HFFc6 (cell line): Measurements from ENCODE around the gene SPATA6L. TPM values are rescaled to one million over a fixed set of nuclear protein-coding genes. Genes with fewer than 3 reads are reported as not detected.

ENCODE experiments used
- DNase-seq: peaks from one replicate; pipeline ENCODE4 v3.0.0-alpha.2; 2018
- H3K27ac Mint-ChIP-seq: 2 replicates; pipeline ENCODE4 v1.8.0; 2020; ENCODE audit warnings: mild to moderate bottlenecking, mixed read lengths
- H3K27me3 Mint-ChIP-seq: 2 replicates; pipeline ENCODE4 v1.8.0; 2021; ENCODE audit warnings: mild to moderate bottlenecking, moderate library complexity, mixed read lengths; ENCODE audit not compliant: insufficient read depth
- H3K36me3 Mint-ChIP-seq: 2 replicates; pipeline ENCODE4 v1.8.0; 2021; ENCODE audit warnings: low read depth, mixed read lengths
- H3K4me1 Mint-ChIP-seq: 2 replicates; pipeline ENCODE4 v1.8.0; 2020; ENCODE audit warnings: low read depth, mixed read lengths
- H3K4me3 Mint-ChIP-seq: 2 replicates; pipeline ENCODE4 v1.8.0; 2020; ENCODE audit warnings: mild to moderate bottlenecking, moderate library complexity, mixed read lengths
- H3K9me3 Mint-ChIP-seq: 2 replicates; pipeline ENCODE4 v1.8.0; 2020; ENCODE audit warnings: mild to moderate bottlenecking, mixed read lengths
- total RNA-seq, 6 experiments: library from RNA; stranded (reverse); fragmentation: NEBNext Ultra II Directional; extraction: Animal tissue kit (Norgen Biotek cat#: 25700); gene quantifications; 2 replicates in 1 of 6; 3 replicates in 5 of 6; pipeline ENCODE4 v1.2.3, GENCODE V29; 2021
- TF ChIP-seq, protein P1 (sequence below): fragments of 200-600 bp; sonication (generic); IDR thresholded peaks from 2 replicates; pipeline ENCODE4 v1.5.0; 2021; ENCODE audit warnings: antibody characterized with exemption, mild to moderate bottlenecking

The SPATA6L gene
- total RNA-seq, 6 experiments from 2014 or later: 0.27 to 0.73 (median 0.54) TPM; not detected in 2

DNA sequence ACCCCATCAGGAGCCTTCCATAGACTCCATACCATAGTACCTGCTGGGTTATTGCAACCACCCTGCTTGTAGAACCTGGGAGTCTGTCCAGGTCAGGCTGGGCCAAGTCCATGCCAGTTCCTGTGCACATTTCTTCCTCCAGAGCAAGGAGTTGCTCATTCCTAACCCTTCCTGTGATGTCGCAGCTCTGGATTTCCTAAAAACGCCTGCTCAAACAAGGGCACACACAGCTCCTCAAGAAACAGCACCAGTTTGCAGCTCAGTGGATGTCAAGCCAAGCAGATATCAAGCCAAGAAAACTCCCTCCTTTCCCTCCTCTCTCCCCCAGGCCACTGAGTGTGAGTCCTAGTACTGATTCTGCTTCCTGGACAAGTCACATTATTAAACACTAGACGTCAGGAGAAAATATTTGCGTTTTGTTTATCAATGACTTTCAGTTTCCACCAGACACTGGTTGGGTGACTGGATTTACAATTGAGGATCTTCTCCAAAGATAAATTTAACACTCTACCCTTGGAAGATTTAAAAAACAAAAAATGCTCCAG, 116.5 kb downstream of the SPATA6L start:
- Mint-ChIP-seq H3K4me1 (peaks cover 19% of the 10 kb centered on the region), H3K4me3 (no peak overlapping the region), H3K27ac (no peak overlapping the region), H3K36me3 (no peaks in the 10 kb centered on the region), H3K9me3 (no peaks in the 10 kb centered on the region), H3K27me3 (peaks cover 2% of the 10 kb centered on the region)
- TF ChIP-seq, protein P1, sequence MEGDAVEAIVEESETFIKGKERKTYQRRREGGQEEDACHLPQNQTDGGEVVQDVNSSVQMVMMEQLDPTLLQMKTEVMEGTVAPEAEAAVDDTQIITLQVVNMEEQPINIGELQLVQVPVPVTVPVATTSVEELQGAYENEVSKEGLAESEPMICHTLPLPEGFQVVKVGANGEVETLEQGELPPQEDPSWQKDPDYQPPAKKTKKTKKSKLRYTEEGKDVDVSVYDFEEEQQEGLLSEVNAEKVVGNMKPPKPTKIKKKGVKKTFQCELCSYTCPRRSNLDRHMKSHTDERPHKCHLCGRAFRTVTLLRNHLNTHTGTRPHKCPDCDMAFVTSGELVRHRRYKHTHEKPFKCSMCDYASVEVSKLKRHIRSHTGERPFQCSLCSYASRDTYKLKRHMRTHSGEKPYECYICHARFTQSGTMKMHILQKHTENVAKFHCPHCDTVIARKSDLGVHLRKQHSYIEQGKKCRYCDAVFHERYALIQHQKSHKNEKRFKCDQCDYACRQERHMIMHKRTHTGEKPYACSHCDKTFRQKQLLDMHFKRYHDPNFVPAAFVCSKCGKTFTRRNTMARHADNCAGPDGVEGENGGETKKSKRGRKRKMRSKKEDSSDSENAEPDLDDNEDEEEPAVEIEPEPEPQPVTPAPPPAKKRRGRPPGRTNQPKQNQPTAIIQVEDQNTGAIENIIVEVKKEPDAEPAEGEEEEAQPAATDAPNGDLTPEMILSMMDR: no peak
- no peak for DNase-seq

DNA sequence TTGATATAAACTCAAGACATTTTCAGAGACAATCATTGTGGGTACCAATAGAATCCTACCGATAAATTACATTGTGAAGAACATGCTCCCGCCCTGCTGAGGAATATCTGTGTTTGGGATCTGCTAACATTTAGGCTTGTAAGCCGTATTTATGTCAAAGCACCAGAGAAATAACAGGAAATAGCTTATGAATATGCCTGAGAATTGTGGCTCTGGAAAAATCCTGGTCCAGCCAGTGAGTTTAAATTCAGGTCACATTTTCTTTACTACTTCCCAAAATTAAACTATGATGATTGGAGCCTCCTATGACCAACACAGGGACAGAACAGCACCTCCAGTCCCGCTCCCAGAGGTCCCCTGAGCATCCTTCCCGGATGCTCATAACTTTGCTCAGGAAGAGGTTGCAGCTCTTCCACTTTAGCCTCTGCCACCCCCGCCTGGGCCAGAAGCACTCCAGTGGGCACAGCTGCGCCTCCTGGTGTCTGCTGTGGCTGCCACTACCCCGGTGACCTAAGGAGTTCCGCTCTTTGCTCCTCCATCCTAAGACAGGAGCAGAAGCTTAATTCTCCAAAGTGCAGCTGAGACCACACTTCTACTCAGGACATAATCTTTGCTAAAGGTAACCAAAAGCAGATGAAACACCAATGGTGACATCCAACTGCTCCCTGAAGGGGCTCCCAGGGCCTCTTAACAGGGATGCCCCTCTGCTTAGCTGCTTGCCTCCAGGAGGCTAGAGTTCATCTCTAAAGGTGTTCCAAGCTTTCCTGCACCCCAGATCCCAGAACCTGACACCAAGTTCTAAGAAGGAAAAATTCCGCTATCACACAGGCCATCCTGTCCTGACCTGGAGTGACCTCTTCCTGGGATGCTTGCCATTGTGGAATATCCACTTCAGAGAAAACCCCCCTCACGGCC, 117.2 kb downstream of the SPATA6L start:
- Mint-ChIP-seq H3K27ac (no peak overlapping the region), H3K9me3 (no peaks in the 10 kb centered on the region), H3K36me3 (no peaks in the 10 kb centered on the region), H3K27me3 (peaks cover 6% of the 10 kb centered on the region), H3K4me3 (no peak overlapping the region), H3K4me1 (peaks cover 11% of the 10 kb centered on the region)
- DNase-seq: peak; percentile 11
- TF ChIP-seq, protein P1: peak; percentile 73

Other genes starting within 250 kb of the SPATA6L start
- 1 to 10 TPM in 2 of 6 experiments, under 1 TPM in 4; 0.43 to 1.4 (median 0.79) TPM for gene SLC1A1, start 176.0 kb downstream of the SPATA6L start, total RNA-seq
- 1 to 10 TPM; 5.0 to 6.8 (median 5.9) TPM for gene PLPP6, start 4.2 kb downstream of the SPATA6L start, total RNA-seq
- gene CDC37L1, start 13.1 kb upstream of the SPATA6L start, total RNA-seq: 10 to 100 TPM; 11.0 to 16.5 (median 12.0) TPM
- gene AK3, start 74.7 kb upstream of the SPATA6L start, total RNA-seq: 10 to 100 TPM; 42.2 to 46.0 (median 43.5) TPM
- gene RCL1, start 126.5 kb upstream of the SPATA6L start, total RNA-seq: 1 to 10 TPM; 7.4 to 9.8 (median 8.1) TPM